ENCODE measurements around the gene SKP1.

DNA sequence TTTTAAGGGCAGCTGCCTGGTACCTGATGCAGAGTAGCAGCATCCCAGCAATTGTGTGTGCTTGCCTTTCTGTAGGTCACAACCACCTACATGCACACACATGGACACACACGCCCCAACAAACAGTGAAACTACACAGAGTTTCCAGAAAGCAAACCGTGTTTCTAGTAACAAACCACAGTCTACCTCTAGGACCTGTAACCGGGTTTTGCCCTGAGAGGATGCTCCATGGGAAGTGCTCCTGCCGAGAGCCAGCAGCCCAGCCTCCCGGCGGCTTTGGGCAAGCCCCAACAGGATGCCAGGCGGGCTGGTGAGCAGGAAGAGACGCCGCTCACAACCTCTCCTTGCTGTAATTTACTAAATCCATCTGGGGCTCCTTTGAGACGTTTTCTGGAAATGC lies 66.4 kb downstream of the SKP1 start:
- TF ChIP-seq ZNF274 (IDR thresholded peaks at IDR 0.05; ENCODE audit: low read depth, low read length) (no peak), CEBPB (IDR thresholded peaks at IDR 0.05; ENCODE audit: low read depth) (no peak), EZH2phosphoT487 (IDR thresholded peaks at IDR 0.05; ENCODE audit: borderline replicate concordance) (no peak), POLR2A (IDR thresholded peaks at IDR 0.05; ENCODE audit: borderline replicate concordance, extremely low read depth, insufficient read depth, insufficient read length) (no peak), EZH2 (IDR thresholded peaks at IDR 0.05) (no peak), RAD21 (IDR thresholded peaks at IDR 0.05; ENCODE audit: low read depth) (no peak)
- TF ChIP-seq, protein P1, sequence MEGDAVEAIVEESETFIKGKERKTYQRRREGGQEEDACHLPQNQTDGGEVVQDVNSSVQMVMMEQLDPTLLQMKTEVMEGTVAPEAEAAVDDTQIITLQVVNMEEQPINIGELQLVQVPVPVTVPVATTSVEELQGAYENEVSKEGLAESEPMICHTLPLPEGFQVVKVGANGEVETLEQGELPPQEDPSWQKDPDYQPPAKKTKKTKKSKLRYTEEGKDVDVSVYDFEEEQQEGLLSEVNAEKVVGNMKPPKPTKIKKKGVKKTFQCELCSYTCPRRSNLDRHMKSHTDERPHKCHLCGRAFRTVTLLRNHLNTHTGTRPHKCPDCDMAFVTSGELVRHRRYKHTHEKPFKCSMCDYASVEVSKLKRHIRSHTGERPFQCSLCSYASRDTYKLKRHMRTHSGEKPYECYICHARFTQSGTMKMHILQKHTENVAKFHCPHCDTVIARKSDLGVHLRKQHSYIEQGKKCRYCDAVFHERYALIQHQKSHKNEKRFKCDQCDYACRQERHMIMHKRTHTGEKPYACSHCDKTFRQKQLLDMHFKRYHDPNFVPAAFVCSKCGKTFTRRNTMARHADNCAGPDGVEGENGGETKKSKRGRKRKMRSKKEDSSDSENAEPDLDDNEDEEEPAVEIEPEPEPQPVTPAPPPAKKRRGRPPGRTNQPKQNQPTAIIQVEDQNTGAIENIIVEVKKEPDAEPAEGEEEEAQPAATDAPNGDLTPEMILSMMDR (IDR thresholded peaks at IDR 0.05 in 2 of 3, conservative IDR thresholded peaks at IDR 0.05 in 1 of 3; ENCODE audit: borderline replicate concordance in 1 of 3, insufficient read depth in 1 of 3, low read depth in 2 of 3, low read length in 2 of 3), result no peak
- TF ChIP-seq, protein P2, sequence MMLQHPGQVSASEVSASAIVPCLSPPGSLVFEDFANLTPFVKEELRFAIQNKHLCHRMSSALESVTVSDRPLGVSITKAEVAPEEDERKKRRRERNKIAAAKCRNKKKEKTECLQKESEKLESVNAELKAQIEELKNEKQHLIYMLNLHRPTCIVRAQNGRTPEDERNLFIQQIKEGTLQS (IDR thresholded peaks at IDR 0.05), result no peak
